Activated CD4-positive, alpha-beta T cell treated with anti-CD3 and anti-CD28 coated beads, Interleukin-2, amount 50 U/mL, for 16 hours (primary cell): ENCODE measurements around the gene MRAS.
"Not testable (repeated sequence)": the region's sequence is repeated elsewhere in the genome, so short reads cannot be mapped to it uniquely, and the experiment has no call there.

Experiments used
- DNase-seq: peaks from one replicate; pipeline ENCODE4 v3.0.0-alpha.2; 2020

Gene MRAS

DNA sequence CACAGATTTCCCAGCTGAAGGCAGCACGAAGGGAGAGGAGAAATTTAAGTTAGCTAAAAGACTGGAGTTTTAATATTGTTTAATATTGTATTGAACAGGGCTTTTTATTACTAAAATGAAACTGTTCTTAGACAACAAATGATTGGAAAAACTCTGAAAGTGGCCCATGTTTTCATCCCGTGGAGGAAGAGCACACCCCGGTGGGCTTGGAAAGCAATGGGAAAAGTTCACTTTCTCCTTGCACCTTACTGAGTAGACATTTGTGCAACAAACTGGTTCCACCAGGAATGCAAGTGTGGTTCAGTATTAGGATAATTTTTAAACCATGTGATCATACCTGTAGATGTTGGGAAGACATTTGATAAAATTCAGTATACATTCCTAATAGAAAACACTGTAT lies 77.8 kb downstream of the MRAS start:
- no peak for DNase-seq

- not testable (repeated sequence) for DNase-seq
Observed at GRCh38 chr3:138426754-138427153, 78.4 kb downstream of the MRAS start.

DNA sequence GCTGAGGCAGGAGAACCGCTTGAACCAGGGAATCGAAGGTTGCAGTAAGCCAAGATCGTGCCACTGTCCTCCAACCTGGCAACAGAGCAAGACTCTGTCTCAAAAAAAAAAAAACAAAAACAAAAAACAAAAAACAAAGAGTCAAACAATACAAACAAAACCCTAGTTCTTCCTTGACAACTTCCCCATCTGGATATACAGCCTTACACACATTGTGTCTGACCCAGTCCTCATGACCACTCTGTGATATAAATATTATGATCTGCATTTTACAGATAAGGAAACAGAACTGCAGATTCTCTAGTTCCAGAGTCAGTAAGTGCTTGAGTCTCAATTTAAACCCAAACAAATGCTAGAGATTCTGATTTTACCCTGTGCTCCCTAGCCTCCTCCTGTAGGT lies 81.3 kb downstream of the MRAS start:
- no peak for DNase-seq

GRCh38 chr3:138432576-138433240 lies 84.3 kb downstream of the MRAS start:
- no peak for DNase-seq

- no peak for DNase-seq
Observed at GRCh38 chr3:138433892-138434275, 85.5 kb downstream of the MRAS start.

- DNase-seq: peak; percentile 70
Observed at GRCh38 chr3:138434276-138434874, 86.0 kb downstream of the MRAS start, which contains the start of gene ESYT3. Gene ESYT3 (plus strand): TSS chr3:138434616. CDS start chr3:138434799, 183 bp downstream.

DNA sequence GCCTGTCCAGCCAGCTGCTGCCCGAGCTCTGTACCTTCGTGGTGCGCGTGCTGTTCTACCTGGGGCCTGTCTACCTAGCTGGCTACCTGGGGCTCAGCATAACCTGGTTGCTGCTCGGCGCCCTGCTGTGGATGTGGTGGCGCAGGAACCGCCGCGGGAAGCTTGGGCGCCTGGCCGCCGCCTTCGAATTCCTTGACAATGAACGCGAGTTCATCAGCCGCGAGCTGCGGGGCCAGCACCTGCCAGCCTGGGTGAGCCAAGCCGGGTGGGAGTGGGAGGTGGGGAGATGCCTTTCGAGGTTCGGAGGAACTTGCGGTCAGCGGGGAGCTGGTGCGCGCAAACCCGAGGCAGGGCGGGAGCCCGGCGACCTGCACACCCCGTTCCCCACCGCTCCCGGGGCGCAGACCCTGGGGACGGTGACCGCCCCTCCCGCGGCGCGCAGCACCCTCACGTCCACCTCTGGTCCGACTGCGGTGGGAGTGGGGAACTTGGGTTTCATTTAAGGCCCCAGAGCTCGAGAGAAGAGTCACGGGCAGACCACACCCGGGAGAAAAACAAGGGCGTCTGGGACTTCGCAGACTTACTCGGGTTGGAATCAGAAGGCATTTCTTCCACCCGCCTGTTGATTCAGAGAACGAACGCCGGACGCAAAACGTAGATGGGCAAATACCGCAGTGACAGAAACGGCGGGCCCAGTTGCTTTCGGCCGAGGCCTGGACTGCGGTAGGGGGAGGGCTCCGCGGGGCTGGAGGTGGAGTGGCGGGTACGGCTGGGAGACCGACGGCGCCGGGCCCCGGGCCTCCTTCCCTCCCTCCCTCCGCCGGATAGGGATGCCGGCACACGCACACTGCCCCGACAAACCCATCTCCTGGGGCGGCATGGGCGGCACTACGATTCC lies 86.7 kb downstream of the MRAS start:
- no peak for DNase-seq

- DNase-seq: no peak
Observed at GRCh38 chr3:138435840-138436239, 87.5 kb downstream of the MRAS start.

- no peak for DNase-seq
Observed at GRCh38 chr3:138437281-138437680, 88.9 kb downstream of the MRAS start.

DNA sequence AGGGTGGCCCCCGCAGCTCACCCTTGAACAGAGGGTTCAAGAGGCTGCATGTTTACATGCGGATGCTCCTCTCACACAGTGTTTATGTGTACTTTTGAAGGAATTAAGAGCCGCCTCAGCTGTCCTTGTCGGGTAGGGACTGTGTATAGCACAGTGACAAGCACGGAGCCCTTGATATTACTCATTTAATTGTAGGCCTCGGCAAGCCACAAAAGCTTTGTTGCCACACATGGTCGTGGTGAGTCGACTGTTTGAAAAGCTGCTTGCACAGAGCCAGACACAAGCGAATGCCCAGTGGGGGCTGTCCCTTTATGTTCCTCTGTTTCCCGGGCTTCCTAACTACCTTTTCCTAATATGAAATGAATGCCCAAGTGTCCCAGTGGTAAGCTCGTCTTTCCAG lies 90.5 kb downstream of the MRAS start:
- DNase-seq: no peak

DNA sequence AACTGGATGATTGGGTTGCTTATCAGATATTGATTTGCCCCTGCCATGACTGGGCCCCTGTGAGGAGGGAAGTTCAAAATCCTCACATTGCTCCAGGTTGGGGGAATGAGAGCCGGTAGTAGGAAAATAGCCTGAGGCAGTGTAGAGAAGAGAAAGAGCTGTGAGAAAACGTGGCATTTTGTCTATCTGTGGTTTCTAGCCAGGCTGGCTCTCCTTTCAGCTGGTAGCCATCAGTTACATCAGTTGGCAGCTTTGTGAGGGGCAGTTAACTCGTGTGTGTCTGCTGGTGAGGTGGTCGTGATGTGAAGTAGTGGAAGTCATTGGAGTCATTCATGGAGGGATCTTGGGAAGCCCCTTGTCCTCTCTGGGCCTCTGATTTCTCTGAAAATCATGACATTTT lies 91.3 kb downstream of the MRAS start:
- no peak for DNase-seq

- no peak for DNase-seq
Observed at GRCh38 chr3:138440121-138440521, 91.7 kb downstream of the MRAS start.

- no peak for DNase-seq
Observed at GRCh38 chr3:138440596-138440995, 92.2 kb downstream of the MRAS start.

- DNase-seq: no peak
Observed at GRCh38 chr3:138441256-138441655, 92.9 kb downstream of the MRAS start.

- no peak for DNase-seq
Observed at GRCh38 chr3:138441742-138442141, 93.4 kb downstream of the MRAS start.

DNA sequence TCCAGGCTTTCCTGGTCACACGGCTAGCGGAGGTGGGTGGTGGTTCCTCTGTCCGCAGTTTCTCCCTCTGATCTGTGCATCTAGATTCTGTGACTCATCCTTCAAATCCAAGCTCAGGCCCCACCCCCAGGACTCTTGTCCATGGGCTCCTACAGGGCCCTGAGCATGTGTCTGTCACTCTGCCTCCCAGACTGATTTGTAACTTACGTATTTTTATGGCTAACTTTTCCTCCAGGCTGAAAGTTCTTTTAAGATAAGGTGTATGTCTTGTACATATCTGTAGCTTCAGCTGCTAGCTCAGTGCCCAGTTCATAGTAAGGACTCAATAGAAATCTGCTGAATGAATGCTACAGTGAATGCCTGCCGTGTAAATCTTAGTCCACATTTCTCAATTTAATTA lies 94.1 kb downstream of the MRAS start:
- DNase-seq: no peak

GRCh38 chr3:138443091-138443490 lies 94.7 kb downstream of the MRAS start:
- DNase-seq: no peak

- DNase-seq: no peak
Observed at GRCh38 chr3:138443521-138444503, 95.4 kb downstream of the MRAS start.

- DNase-seq: no peak
Observed at GRCh38 chr3:138445236-138445635, 96.9 kb downstream of the MRAS start.

DNA sequence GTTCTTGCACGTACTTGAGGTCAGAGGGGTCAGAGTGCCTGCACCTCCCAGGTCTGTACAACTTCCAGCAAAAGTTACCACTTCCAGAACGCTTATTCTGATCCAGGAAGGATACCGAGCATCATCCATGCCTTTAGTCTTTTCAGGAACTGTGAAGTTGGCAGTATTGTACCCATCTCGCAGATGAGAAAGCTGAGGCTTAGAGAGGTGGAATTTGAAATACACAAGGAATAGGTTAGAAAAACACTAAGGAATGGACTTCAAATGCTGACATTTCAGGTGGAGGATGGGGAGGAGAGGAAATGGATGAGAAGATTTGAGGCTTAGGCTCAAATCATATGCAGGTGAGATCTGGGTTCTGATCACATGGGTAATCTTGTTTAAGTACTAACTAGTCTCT lies 97.3 kb downstream of the MRAS start:
- DNase-seq: no peak

GRCh38 chr3:138448631-138449030 lies 100.3 kb downstream of the MRAS start:
- no peak for DNase-seq

DNA sequence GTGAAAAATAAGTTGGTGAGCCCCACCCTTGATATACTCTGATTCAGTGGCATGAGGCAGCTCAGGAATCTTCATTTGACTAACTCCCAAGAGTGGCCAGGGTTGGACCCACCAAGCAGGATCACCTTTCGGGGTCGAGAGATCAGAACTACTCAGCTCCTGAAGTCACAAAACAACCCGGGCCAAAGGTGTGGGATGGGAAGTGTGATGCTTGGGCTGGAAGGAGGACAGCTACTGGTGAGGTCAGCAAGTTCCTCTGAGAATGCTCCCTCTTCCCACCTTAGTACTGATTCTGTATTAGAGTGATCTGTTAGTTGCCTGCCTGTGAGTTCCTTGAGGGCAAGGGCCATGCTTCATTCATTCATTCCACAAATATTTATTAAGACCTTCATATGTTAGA lies 101.1 kb downstream of the MRAS start:
- DNase-seq: no peak

- no peak for DNase-seq
Observed at GRCh38 chr3:138450181-138450580, 101.8 kb downstream of the MRAS start.
